ENCODE results near the gene SOS2.

DNA sequence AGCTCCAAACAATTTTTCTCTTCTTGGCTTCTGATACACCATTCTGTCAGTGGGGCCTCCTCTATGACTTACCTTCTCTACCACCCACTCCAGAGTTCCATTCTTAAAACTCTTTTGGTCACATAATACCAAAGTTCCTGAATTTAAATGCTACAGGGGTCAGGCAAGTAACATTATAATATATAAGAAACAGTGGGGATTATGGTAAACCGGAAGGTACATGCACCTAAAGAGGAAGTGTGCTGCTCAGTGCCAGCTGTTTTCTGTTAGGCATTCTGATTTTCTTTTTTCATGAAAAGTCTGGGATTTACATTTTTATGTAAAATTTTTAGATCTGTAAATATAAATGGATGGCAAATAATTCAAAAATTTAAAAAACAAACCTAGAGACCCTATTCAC is 39.9 kb downstream of the SOS2 start:
- no peak for TF ChIP-seq POLR2A (IDR thresholded peaks at IDR 0.05)
- TF ChIP-seq, protein P1, sequence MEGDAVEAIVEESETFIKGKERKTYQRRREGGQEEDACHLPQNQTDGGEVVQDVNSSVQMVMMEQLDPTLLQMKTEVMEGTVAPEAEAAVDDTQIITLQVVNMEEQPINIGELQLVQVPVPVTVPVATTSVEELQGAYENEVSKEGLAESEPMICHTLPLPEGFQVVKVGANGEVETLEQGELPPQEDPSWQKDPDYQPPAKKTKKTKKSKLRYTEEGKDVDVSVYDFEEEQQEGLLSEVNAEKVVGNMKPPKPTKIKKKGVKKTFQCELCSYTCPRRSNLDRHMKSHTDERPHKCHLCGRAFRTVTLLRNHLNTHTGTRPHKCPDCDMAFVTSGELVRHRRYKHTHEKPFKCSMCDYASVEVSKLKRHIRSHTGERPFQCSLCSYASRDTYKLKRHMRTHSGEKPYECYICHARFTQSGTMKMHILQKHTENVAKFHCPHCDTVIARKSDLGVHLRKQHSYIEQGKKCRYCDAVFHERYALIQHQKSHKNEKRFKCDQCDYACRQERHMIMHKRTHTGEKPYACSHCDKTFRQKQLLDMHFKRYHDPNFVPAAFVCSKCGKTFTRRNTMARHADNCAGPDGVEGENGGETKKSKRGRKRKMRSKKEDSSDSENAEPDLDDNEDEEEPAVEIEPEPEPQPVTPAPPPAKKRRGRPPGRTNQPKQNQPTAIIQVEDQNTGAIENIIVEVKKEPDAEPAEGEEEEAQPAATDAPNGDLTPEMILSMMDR (IDR thresholded peaks at IDR 0.05): no peak
